Endothelial cell of umbilical vein (primary cell): ENCODE data around the gene S100A16. TPM values are rescaled to one million over a fixed set of nuclear protein-coding genes. Genes with fewer than 3 reads are reported as not detected.

ENCODE experiments used
- BruUV-seq: library from RNA; stranded (reverse); fragments of 400-500 nt; replicated peaks from 2 replicates; lab custom pipeline; 2021; lab: Mats Ljungman, UMichigan
- CTCF ChIA-PET: fragments of 300-600, 350-600 bp; sonication (Branson Sonifier 250); formaldehyde crosslinking; loops from one replicate; lab custom pipeline; 2021; ENCODE audit warnings: antibody characterized with exemption, inconsistent platforms; lab: Charles Lee
- POLR2A ChIA-PET: fragments of 300-600, 350-600 bp; sonication (Branson Sonifier 250); formaldehyde crosslinking; loops from one replicate; lab custom pipeline; 2021; ENCODE audit warnings: antibody characterized with exemption, inconsistent platforms; lab: Charles Lee
- DNase-seq: peaks from one replicate; pipeline ENCODE4 v3.0.0-alpha.2; 2011; ENCODE audit warnings: low read depth, low spot score
- FAIRE-seq: peaks from 2 replicates; lab custom pipeline; 2011; peaks lifted over from hg19 to GRCh38; lab: Jason Lieb, UNC
- H2AFZ ChIP-seq: 2 replicates; pipeline ENCODE4 v1.6.0; 2012; ENCODE audit warnings: low read depth, low read length, control low read depth, inconsistent platforms
- H3K27ac ChIP-seq: 2 replicates; pipeline ENCODE4 v1.5.1; 2011; ENCODE audit warnings: low read depth, mild to moderate bottlenecking, control low read depth, low read length, moderate library complexity; ENCODE audit not compliant: insufficient read depth
- H3K27me3 ChIP-seq, 2 experiments: 2 replicates each; pipeline versions ENCODE4 v1.6.0 to v1.6.1; 2011; ENCODE audit warnings: low read length in 2 of 2, mixed read lengths in 1 of 2; ENCODE audit not compliant: control insufficient read depth in 2 of 2, insufficient read depth in 2 of 2
- H3K36me3 ChIP-seq, 2 experiments: 2 replicates in 1 of 2; 3 replicates in 1 of 2; pipeline ENCODE4 v1.5.1; 2011; ENCODE audit warnings: low read length in 2 of 2, mild to moderate bottlenecking in 1 of 2, moderate library complexity in 1 of 2; ENCODE audit not compliant: control insufficient read depth in 2 of 2, insufficient read depth in 2 of 2; ENCODE audit errors: extremely low read depth in 1 of 2
- H3K4me1 ChIP-seq: 3 replicates; pipeline ENCODE4 v1.5.1; 2011; ENCODE audit warnings: mild to moderate bottlenecking, low read length; ENCODE audit not compliant: control insufficient read depth, insufficient read depth; ENCODE audit errors: extremely low read depth
- H3K4me2 ChIP-seq: 2 replicates; pipeline ENCODE4 v1.6.1; 2011; ENCODE audit warnings: low read length, control low read depth, mixed read lengths; ENCODE audit not compliant: insufficient read depth
- H3K4me3 ChIP-seq, 3 experiments: fragments of 200-600 bp in 1 of 3; sonication (generic), shearing (Covaris generic) in 1 of 3; replicated peaks in 1 of 3; 2 replicates each; pipeline ENCODE4 v1.5.1; 2011 to 2016; ENCODE audit warnings: control low read depth in 3 of 3, low read length in 3 of 3, mild to moderate bottlenecking in 2 of 3, inconsistent platforms in 1 of 3, low read depth in 1 of 3, moderate library complexity in 1 of 3; ENCODE audit not compliant: insufficient read depth in 1 of 3
- H3K79me2 ChIP-seq: 2 replicates; pipeline ENCODE4 v1.6.0; 2012; ENCODE audit warnings: low read length, inconsistent platforms; ENCODE audit not compliant: control insufficient read depth, insufficient read depth
- H3K9ac ChIP-seq: replicated peaks from 2 replicates; pipeline ENCODE3; 2011; ENCODE audit warnings: low read length, control low read depth; ENCODE audit not compliant: insufficient read depth; ENCODE audit errors: extremely low read depth
- H3K9me1 ChIP-seq: replicated peaks from 3 replicates; pipeline ENCODE4 v1.6.0; 2011; ENCODE audit warnings: mild to moderate bottlenecking, low read length; ENCODE audit not compliant: control insufficient read depth, insufficient read depth; ENCODE audit errors: extremely low read depth
- H3K9me3 ChIP-seq: replicated peaks from 2 replicates; pipeline ENCODE4 v1.5.1; 2012; ENCODE audit warnings: low read length, inconsistent platforms; ENCODE audit not compliant: control insufficient read depth, insufficient read depth
- H4K20me1 ChIP-seq: replicated peaks from 2 replicates; pipeline ENCODE3; 2011; ENCODE audit warnings: mild to moderate bottlenecking, low read length; ENCODE audit not compliant: control insufficient read depth, insufficient read depth; ENCODE audit errors: extremely low read depth
- EZH2 ChIP-seq: IDR thresholded peaks from 2 replicates; pipeline ENCODE4 v1.6.1; 2012; ENCODE audit warnings: borderline replicate concordance, low read depth, mild to moderate bottlenecking, moderate library complexity, low read length, inconsistent platforms; ENCODE audit not compliant: severe bottlenecking
- FOS ChIP-seq: IDR thresholded peaks from 2 replicates; pipeline ENCODE4 v1.6.1; 2011; ENCODE audit warnings: mild to moderate bottlenecking, low read length, moderate library complexity, borderline replicate concordance; ENCODE audit not compliant: insufficient read depth
- GATA2 ChIP-seq: IDR thresholded peaks from 2 replicates; pipeline ENCODE4 v1.7.0; 2011; ENCODE audit warnings: low read depth, mild to moderate bottlenecking, moderate library complexity, mixed read lengths, low read length; ENCODE audit not compliant: insufficient read length, insufficient read depth
- JUN ChIP-seq: IDR thresholded peaks from 2 replicates; pipeline ENCODE4 v1.6.1; 2011; ENCODE audit warnings: borderline replicate concordance, low read depth; ENCODE audit not compliant: insufficient read length, insufficient read depth
- MYC ChIP-seq: IDR thresholded peaks from one replicate; pipeline ENCODE4 v1.6.1; 2011; ENCODE audit warnings: mild to moderate bottlenecking, low read depth, low read length
- POLR2A ChIP-seq: IDR thresholded peaks from 2 replicates; pipeline ENCODE4 v1.6.1; 2012; ENCODE audit warnings: low read depth, mild to moderate bottlenecking, control low read depth, low read length
- POLR2AphosphoS5 ChIP-seq: IDR thresholded peaks from 2 replicates; pipeline ENCODE4 v1.6.1; 2012; ENCODE audit warnings: low read depth, mild to moderate bottlenecking, control low read depth, low read length, moderate library complexity; ENCODE audit not compliant: insufficient read depth
- dilution Hi-C: fragments of 300-500 bp; cut with MboI; formaldehyde crosslinking; loops from one replicate; pipeline ENCODE4 v1.15.0; 2019; ENCODE audit warnings: low sequenced_read_pairs; ENCODE audit not compliant: extremely low pct_ligation_motif_present
- intact Hi-C: fragments of 100-400 bp; cut with micrococcal nuclease; formaldehyde crosslinking; loops from one replicate; pipeline ENCODE4 v1.10.0; 2022
- polyA plus RNA-seq, 4 experiments: library from polyadenylated mRNA; depleted of rRNA in 3 of 4; stranded (reverse) in 3 of 4; unstranded in 1 of 4; fragments of >200 nt; gene quantifications; 2 replicates each; pipeline versions ENCODE4 v1.2.1 to v1.2.3, GENCODE V29; 2011 to 2012; ENCODE audit warnings: missing spikeins in 1 of 4
- total RNA-seq: library from RNA; stranded (reverse); gene quantifications from 2 replicates; pipeline ENCODE4 v1.2.3, GENCODE V29; 2021
- TF ChIP-seq, protein P1 (sequence below): IDR thresholded peaks from 2 replicates; pipeline ENCODE4 v1.6.1; 2011; ENCODE audit not compliant: insufficient read depth, insufficient read length
- TF ChIP-seq, protein P2 (sequence below), 2 donors: IDR thresholded peaks; 1 replicate in 1 of 2; 2 replicates in 1 of 2; pipeline ENCODE4 v1.5.1; 2011; ENCODE audit warnings: low read length in 2 of 2, mild to moderate bottlenecking in 2 of 2, moderate library complexity in 2 of 2, control low read depth in 1 of 2, inconsistent platforms in 1 of 2, low read depth in 1 of 2; ENCODE audit not compliant: insufficient read depth in 1 of 2; ENCODE audit errors: extremely low read depth in 1 of 2

S100A16 gene
- total and polyA plus RNA-seq, 2 donors (not counting 3 experiments of a cell fraction or from before 2014, with no cell fraction given): 701 to 1,770 TPM

- Histone ChIP-seq H3K9me1 (no peaks in the 10 kb centered on the region), H3K4me3 (no peak overlapping the region), H3K27ac (no peak overlapping the region), H2AFZ (no peak overlapping the region), H3K27me3 (no peaks in the 10 kb centered on the region), H3K36me3 (no peaks in the 10 kb centered on the region), H3K4me2 (no peak overlapping the region), H3K9me3 (no peaks in the 10 kb centered on the region), H3K79me2 (peaks cover 26% of the 10 kb centered on the region), H3K9ac (no peak overlapping the region), H4K20me1 (no peaks in the 10 kb centered on the region), H3K4me1 (peaks cover 20% of the 10 kb centered on the region)
- no TSS peak for BruUV-seq
- POLR2A ChIA-PET: interaction anchor here (0.7 kb wide), 1 partner anchor 32 kb away, joined by 3 read pairs; no protein-coding TSS in a partner anchor
- FAIRE-seq (no peak), DNase-seq (no peak)
- intact Hi-C loops: loop anchor here (5.0 kb wide), 1 partner anchor 42 kb away; the partner anchor contains the start of gene ILF2
- dilution Hi-C loops: no loop called here
- CTCF ChIA-PET: interaction anchor here (1.5 to 7.8 kb wide), 3 partner anchors 14 to 97 kb away, joined by 4 to 145 read pairs (median 51); partner anchors contain the start of gene S100A14
- no peak for TF ChIP-seq GATA2
Observed at GRCh38 chr1:153629971-153630370, 17.0 kb upstream of the S100A16 start.

- no peaks in the 10 kb centered on the region for H3K9me1 ChIP-seq
- H3K79me2 ChIP-seq: peaks cover 23% of the 10 kb centered on the region
- H3K4me1 ChIP-seq: peaks cover 19% of the 10 kb centered on the region
- no peaks in the 10 kb centered on the region for H4K20me1 ChIP-seq
- H3K27me3 ChIP-seq: no peaks in the 10 kb centered on the region
- H3K4me2 ChIP-seq: no peak overlapping the region
- FAIRE-seq (no peak), DNase-seq (no peak)
- no peaks in the 10 kb centered on the region for H3K36me3 ChIP-seq
- intact Hi-C loops: no loop called here
- CTCF ChIA-PET: interaction anchor here (4.6 to 7.8 kb wide), 2 partner anchors 58 to 96 kb away, joined by 51 to 145 read pairs; no protein-coding TSS in a partner anchor
- dilution Hi-C loops: no loop called here
- TF ChIP-seq POLR2A (no peak), EZH2 (no peak), POLR2AphosphoS5 (no peak), JUN (no peak), GATA2 (no peak), MYC (no peak), FOS (no peak)
- TF ChIP-seq, protein P1, sequence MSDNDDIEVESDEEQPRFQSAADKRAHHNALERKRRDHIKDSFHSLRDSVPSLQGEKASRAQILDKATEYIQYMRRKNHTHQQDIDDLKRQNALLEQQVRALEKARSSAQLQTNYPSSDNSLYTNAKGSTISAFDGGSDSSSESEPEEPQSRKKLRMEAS: no peak
- TF ChIP-seq, protein P2, sequence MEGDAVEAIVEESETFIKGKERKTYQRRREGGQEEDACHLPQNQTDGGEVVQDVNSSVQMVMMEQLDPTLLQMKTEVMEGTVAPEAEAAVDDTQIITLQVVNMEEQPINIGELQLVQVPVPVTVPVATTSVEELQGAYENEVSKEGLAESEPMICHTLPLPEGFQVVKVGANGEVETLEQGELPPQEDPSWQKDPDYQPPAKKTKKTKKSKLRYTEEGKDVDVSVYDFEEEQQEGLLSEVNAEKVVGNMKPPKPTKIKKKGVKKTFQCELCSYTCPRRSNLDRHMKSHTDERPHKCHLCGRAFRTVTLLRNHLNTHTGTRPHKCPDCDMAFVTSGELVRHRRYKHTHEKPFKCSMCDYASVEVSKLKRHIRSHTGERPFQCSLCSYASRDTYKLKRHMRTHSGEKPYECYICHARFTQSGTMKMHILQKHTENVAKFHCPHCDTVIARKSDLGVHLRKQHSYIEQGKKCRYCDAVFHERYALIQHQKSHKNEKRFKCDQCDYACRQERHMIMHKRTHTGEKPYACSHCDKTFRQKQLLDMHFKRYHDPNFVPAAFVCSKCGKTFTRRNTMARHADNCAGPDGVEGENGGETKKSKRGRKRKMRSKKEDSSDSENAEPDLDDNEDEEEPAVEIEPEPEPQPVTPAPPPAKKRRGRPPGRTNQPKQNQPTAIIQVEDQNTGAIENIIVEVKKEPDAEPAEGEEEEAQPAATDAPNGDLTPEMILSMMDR (IDR thresholded peaks at IDR 0.05; ENCODE audit: extremely low read depth in 1 of 2, insufficient read depth in 1 of 2, low read depth in 1 of 2, low read length in 2 of 2): no peak
- H3K9me3 ChIP-seq: no peaks in the 10 kb centered on the region
- H3K9ac ChIP-seq: no peak overlapping the region
- POLR2A ChIA-PET: interaction anchor here (0.6 to 3.6 kb wide), 2 partner anchors 13 to 20 kb away, joined by 3 to 43 read pairs; no protein-coding TSS in a partner anchor
- H2AFZ ChIP-seq: no peak overlapping the region
- BruUV-seq: no TSS peak
- no peak overlapping the region for H3K27ac ChIP-seq
- H3K4me3 ChIP-seq: no peak overlapping the region
Observed at GRCh38 chr1:153629343-153629665, 16.4 kb upstream of the S100A16 start.
